HG03442 (cell line): ENCODE data around the gene GOLGB1.

ENCODE experiments used
- ATAC-seq: cut with Tn5 transposase; IDR thresholded peaks from one replicate; pipeline ENCODE4 v1.9.1; 2021; ENCODE audit warnings: mild to moderate bottlenecking, moderate library complexity; ENCODE audit not compliant: unreplicated experiment

The GOLGB1 gene

DNA sequence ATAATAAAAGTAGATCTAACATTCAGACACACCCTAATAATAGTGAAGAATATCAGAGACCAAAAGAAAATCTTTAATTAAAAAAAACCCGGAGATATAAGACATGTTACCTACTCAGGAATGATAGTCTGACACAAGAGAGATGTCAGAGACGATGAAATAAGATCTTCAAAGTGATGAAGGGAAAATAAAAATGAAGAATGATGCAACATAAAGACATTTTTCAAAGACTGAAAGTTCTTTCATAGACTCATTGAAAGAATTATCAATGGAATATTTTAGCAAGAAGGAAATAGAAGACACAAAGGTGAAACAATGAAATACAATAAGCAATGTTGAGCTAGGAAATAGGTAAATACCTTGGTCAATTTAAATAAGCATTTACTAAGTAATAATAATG, 108.4 kb downstream of the GOLGB1 start:
- no peak for ATAC-seq

- ATAC-seq = no peak
These were observed 111.6 kb downstream of the GOLGB1 start for GRCh38 chr3:121637922-121638321.

DNA sequence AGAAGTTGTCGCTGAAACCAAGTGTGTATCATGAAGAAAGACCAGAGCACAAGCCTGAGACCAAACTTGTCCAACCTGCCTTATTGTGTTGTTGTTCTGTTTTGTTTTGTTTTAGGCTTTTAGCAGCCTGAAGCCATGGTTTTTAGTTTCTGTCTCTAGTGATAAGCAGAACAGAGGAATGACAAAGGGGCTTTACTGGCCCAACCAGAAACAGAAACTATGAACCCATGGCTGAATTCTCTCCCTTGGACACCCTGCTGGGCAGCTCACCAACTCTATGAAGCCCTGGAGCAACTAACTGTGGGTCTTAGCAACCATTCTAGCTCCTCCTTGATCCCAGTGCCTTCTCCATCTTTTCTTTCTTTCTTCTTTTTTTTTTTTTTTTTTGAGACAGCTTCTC, 119.2 kb downstream of the GOLGB1 start:
- ATAC-seq = no peak

GRCh38 chr3:121629601-121630000, 119.9 kb downstream of the GOLGB1 start:
- no peak for ATAC-seq

DNA sequence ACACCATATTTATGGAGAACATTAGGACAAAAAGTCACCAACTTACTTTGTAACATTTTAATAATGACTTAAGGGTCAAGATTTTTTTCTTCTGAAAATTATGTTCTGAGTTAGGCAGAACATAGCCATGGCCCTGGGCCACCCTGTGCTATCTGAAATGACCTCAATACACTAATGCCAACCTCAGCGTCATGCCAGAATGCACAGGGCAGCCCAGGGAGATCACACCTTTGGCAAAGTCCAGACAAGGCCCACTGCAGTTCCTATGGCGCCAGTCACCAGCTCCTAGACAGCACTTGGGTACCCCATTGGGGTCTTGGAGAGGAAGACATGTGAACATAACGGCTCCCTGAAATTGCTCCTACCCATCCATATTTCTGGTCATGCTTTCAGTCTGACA, 121.9 kb downstream of the GOLGB1 start:
- ATAC-seq = no peak

DNA sequence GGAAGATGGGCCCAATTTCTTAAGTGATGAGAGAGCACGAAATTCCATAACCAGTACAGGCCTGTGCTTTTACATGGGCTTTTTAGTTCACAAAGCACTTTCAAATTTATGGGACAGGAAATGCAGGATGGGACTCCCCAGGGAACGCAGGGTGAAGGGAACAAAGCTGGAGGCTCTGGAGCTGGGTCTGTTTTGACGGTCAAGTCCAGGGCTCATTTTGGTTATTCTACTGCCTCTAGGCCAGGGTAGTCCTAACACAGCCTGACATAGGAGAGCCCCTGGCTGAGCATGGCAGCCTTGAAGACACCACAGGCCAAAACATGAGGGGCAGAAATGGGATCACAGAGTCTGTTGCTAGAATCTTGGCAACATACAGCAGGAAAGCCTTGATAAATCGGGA, 122.3 kb downstream of the GOLGB1 start:
- ATAC-seq = no peak

DNA sequence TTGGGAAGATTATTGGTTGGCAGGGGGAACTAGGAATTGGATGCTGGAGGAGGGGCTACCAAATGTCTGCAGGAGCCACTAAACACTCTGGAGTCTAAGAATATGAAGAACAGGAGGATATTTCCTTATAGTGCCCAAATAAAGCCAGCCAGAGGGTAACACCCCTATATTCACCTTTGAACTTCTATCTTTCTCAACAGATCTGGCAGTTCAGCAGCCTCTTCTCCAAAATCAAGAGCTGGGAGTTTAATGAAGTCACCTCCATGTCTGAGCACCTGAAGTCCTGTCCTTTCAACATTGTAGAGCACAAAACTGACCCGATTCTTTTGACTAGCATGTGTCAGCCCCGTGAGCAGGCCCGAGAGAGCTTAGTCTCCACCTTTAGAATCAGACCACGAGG, 123.0 kb downstream of the GOLGB1 start:
- ATAC-seq = no peak

GRCh38 chr3:121624147-121624899, 125.2 kb downstream of the GOLGB1 start:
- ATAC-seq = no peak

DNA sequence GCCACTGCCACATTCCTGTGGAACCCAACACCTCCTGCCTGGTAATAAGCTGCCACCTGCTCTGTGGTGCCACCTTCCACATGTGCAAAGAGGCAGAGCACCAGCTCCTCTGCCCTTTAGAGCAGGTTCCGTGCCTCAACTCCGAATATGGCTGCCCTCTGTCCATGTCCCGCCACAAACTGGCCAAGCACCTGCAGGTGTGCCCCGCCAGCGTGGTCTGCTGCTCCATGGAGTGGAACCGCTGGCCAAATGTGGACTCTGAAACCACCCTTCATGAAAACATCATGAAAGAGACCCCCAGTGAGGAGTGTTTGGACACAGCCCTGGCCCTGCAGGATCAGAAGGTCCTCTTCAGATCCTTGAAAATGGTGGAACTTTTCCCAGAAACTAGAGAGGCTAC, 128.1 kb downstream of the GOLGB1 start:
- no peak for ATAC-seq

- no peak for ATAC-seq
These were observed 129.8 kb downstream of the GOLGB1 start for GRCh38 chr3:121619691-121620090.
